H1 (cell line): Measurements from ENCODE around the gene LRCH1. TPM values are rescaled to one million over a fixed set of nuclear protein-coding genes. Genes with fewer than 3 reads are reported as not detected.

ENCODE experiments used
- CTCF ChIA-PET: fragments of 300-600 bp; sonication (Branson Sonifier 250); formaldehyde crosslinking; loops from one replicate; lab custom pipeline; 2021; ENCODE audit not compliant: partially characterized antibody; lab: Charles Lee
- POLR2A ChIA-PET: fragments of 300-600 bp; sonication (Branson Sonifier 250); formaldehyde crosslinking; loops from one replicate; lab custom pipeline; 2021; ENCODE audit warnings: inconsistent platforms; ENCODE audit not compliant: partially characterized antibody; lab: Charles Lee
- DNase-seq, 2 experiments: peaks; one replicate each; pipeline versions ENCODE4 v3.0.0 to v3.0.0-alpha.2; 2010 to 2022; ENCODE audit warnings: low spot score in 2 of 2, low read depth in 1 of 2, mixed read lengths in 1 of 2
- FAIRE-seq: peaks from 2 replicates; lab custom pipeline; 2011; peaks lifted over from hg19 to GRCh38; lab: Jason Lieb, UNC
- H2AFZ ChIP-seq: 2 replicates; pipeline ENCODE4 v1.8.1; 2012; ENCODE audit warnings: low read length, inconsistent platforms
- H2AK5ac ChIP-seq: 2 replicates; pipeline ENCODE4 v1.6.1; 2013; ENCODE audit warnings: low read depth, low read length
- H2BK120ac ChIP-seq: replicated peaks from 2 replicates; pipeline ENCODE3; 2013; ENCODE audit warnings: low read depth, low read length, inconsistent platforms
- H2BK12ac ChIP-seq: 2 replicates; pipeline ENCODE4 v1.6.1; 2013; ENCODE audit warnings: low read depth, low read length
- H2BK15ac ChIP-seq: 2 replicates; pipeline ENCODE4 v1.6.1; 2013; ENCODE audit warnings: low read length
- H2BK20ac ChIP-seq: 2 replicates; pipeline ENCODE4 v1.6.1; 2013; ENCODE audit warnings: low read length
- H2BK5ac ChIP-seq: 2 replicates; pipeline ENCODE4 v1.6.1; 2013; ENCODE audit warnings: low read depth, low read length
- H3K14ac ChIP-seq: 2 replicates; pipeline ENCODE4 v1.6.1; 2013; ENCODE audit warnings: inconsistent platforms; ENCODE audit not compliant: insufficient read length
- H3K18ac ChIP-seq: 2 replicates; pipeline ENCODE4 v1.6.1; 2013; ENCODE audit warnings: low read length; ENCODE audit errors: extremely low read depth
- H3K23ac ChIP-seq: 2 replicates; pipeline ENCODE4 v1.6.1; 2013; ENCODE audit warnings: inconsistent platforms; ENCODE audit not compliant: insufficient read length
- H3K23me2 ChIP-seq: 2 replicates; pipeline ENCODE4 v1.6.1; 2013; ENCODE audit warnings: low read depth, low read length
- H3K27ac ChIP-seq: 2 replicates; pipeline ENCODE4 v1.6.1; 2011; ENCODE audit warnings: low read depth, low read length, inconsistent platforms
- H3K27me3 ChIP-seq, 4 experiments: replicated peaks in 1 of 4; 1 replicate in 1 of 4; 2 replicates in 3 of 4; pipeline versions ENCODE4 v1.6.1 to v1.8.1; 2011 to 2013; ENCODE audit warnings: low read length in 3 of 4, mild to moderate bottlenecking in 3 of 4, inconsistent platforms in 2 of 4, mixed read lengths in 2 of 4, moderate library complexity in 1 of 4; ENCODE audit not compliant: control insufficient read depth in 3 of 4, insufficient read depth in 3 of 4; ENCODE audit errors: extremely low read depth in 1 of 4
- H3K36me3 ChIP-seq, 4 experiments: 2 replicates each; pipeline versions ENCODE4 v1.6.1 to v1.8.1; 2011 to 2013; ENCODE audit warnings: mild to moderate bottlenecking in 4 of 4, low read length in 3 of 4, moderate library complexity in 2 of 4, control low read depth in 1 of 4, inconsistent platforms in 1 of 4; ENCODE audit not compliant: insufficient read depth in 4 of 4, control insufficient read depth in 2 of 4
- H3K4ac ChIP-seq: replicated peaks from 2 replicates; pipeline ENCODE3; 2013; ENCODE audit warnings: low read length, low read depth, mixed read lengths, inconsistent platforms; ENCODE audit not compliant: insufficient read length
- H3K4me1 ChIP-seq, 4 experiments: replicated peaks in 1 of 4; 1 replicate in 1 of 4; 2 replicates in 3 of 4; pipeline versions ENCODE4 v1.6.1 to v1.8.1; 2011 to 2013; ENCODE audit warnings: low read length in 3 of 4, inconsistent platforms in 2 of 4, mixed read lengths in 1 of 4; ENCODE audit not compliant: insufficient read depth in 4 of 4, control insufficient read depth in 3 of 4
- H3K4me2 ChIP-seq, 2 experiments: 2 replicates each; pipeline versions ENCODE4 v1.6.1 to v1.8.1; 2011 to 2013; ENCODE audit warnings: low read depth in 2 of 2, low read length in 2 of 2, control low read depth in 1 of 2, inconsistent platforms in 1 of 2, mild to moderate bottlenecking in 1 of 2; ENCODE audit not compliant: insufficient read depth in 1 of 2
- H3K4me3 ChIP-seq, 4 experiments: fragments of 200-600, 300-600 bp in 1 of 4; sonication (generic), shearing (Covaris generic), sonication (Bioruptor Twin) in 1 of 4; 2 replicates each; pipeline versions ENCODE4 v1.5.1 to v1.8.1; 2011 to 2016; ENCODE audit warnings: low read length in 4 of 4, low read depth in 3 of 4, control low read depth in 2 of 4, inconsistent platforms in 2 of 4, mild to moderate bottlenecking in 2 of 4, mixed read lengths in 1 of 4, moderate library complexity in 1 of 4; ENCODE audit not compliant: insufficient read depth in 2 of 4; ENCODE audit errors: extremely low read depth in 1 of 4
- H3K56ac ChIP-seq: replicated peaks from 2 replicates; pipeline ENCODE3; 2013; ENCODE audit warnings: low read depth, mild to moderate bottlenecking, mixed read lengths, low read length, inconsistent platforms; ENCODE audit not compliant: insufficient read length
- H3K79me1 ChIP-seq: 2 replicates; pipeline ENCODE4 v1.6.1; 2013; ENCODE audit warnings: low read depth, low read length, control low read depth
- H3K79me2 ChIP-seq, 2 experiments: 2 replicates each; pipeline versions ENCODE4 v1.6.1 to v1.8.1; 2012 to 2013; ENCODE audit warnings: low read length in 2 of 2, mild to moderate bottlenecking in 2 of 2, inconsistent platforms in 1 of 2; ENCODE audit not compliant: insufficient read depth in 2 of 2, control insufficient read depth in 1 of 2
- H3K9ac ChIP-seq, 4 experiments: replicated peaks in 1 of 4; 1 replicate in 1 of 4; 2 replicates in 3 of 4; pipeline versions ENCODE4 v1.6.1 to v1.8.1; 2011 to 2013; ENCODE audit warnings: low read depth in 3 of 4, low read length in 3 of 4, control low read depth in 2 of 4, mild to moderate bottlenecking in 2 of 4, moderate library complexity in 2 of 4, inconsistent platforms in 1 of 4; ENCODE audit errors: extremely low read depth in 1 of 4
- H3K9me3 ChIP-seq, 2 experiments: 2 replicates each; pipeline versions ENCODE4 v1.6.1 to v1.8.1; 2012 to 2013; ENCODE audit warnings: mild to moderate bottlenecking in 2 of 2, moderate library complexity in 2 of 2, control low read depth in 1 of 2, inconsistent platforms in 1 of 2, low read depth in 1 of 2, low read length in 1 of 2, mixed read lengths in 1 of 2; ENCODE audit not compliant: insufficient read depth in 2 of 2
- H4K20me1 ChIP-seq, 2 experiments: replicated peaks in 1 of 2; 2 replicates each; pipeline versions ENCODE3 to v1.8.1; 2011 to 2013; ENCODE audit warnings: inconsistent platforms in 2 of 2, low read length in 2 of 2, mild to moderate bottlenecking in 1 of 2; ENCODE audit not compliant: insufficient read depth in 2 of 2, control insufficient read depth in 1 of 2
- H4K5ac ChIP-seq: 2 replicates; pipeline ENCODE4 v1.6.1; 2013; ENCODE audit warnings: low read length, low read depth, mixed read lengths, inconsistent platforms; ENCODE audit not compliant: insufficient read length
- H4K8ac ChIP-seq: 2 replicates; pipeline ENCODE4 v1.8.0; 2013; ENCODE audit warnings: mild to moderate bottlenecking, moderate library complexity, low read length, inconsistent platforms; ENCODE audit not compliant: insufficient read depth; ENCODE audit errors: extremely low read depth
- H4K91ac ChIP-seq: replicated peaks from 2 replicates; pipeline ENCODE3; 2013; ENCODE audit warnings: low read length, mixed read lengths, inconsistent platforms; ENCODE audit not compliant: insufficient read length
- CHD1 ChIP-seq: IDR thresholded peaks from 2 replicates; pipeline ENCODE4 v1.6.1; 2012; ENCODE audit warnings: low read depth, low read length, improper control_type of control experiment
- HDAC2 ChIP-seq, 2 experiments: fragments of 300-600 bp in 1 of 2; sonication (generic) in 1 of 2; IDR thresholded peaks; 2 replicates each; pipeline ENCODE4 v1.6.1; 2011 to 2012; ENCODE audit warnings: low read depth in 2 of 2, low read length in 2 of 2, mild to moderate bottlenecking in 2 of 2, moderate library complexity in 2 of 2, borderline replicate concordance in 1 of 2, inconsistent platforms in 1 of 2
- HDAC6 ChIP-seq: IDR thresholded peaks from one replicate; pipeline ENCODE4 v1.7.1; 2012; ENCODE audit warnings: low read depth, mild to moderate bottlenecking, inconsistent platforms, low read length, moderate library complexity
- NANOG ChIP-seq: IDR thresholded peaks from 2 replicates; pipeline ENCODE4 v1.6.1; 2011; ENCODE audit warnings: low read length, low read depth, mild to moderate bottlenecking, inconsistent platforms; ENCODE audit not compliant: insufficient read depth, poor library complexity, severe bottlenecking
- RNF2 ChIP-seq: fragments of 200-900, 300-1000 bp; sonication (generic); IDR thresholded peaks from 2 replicates; pipeline ENCODE4 v1.7.1; 2016; ENCODE audit warnings: borderline replicate concordance, low read depth, mild to moderate bottlenecking, antibody characterized with exemption, low read length; ENCODE audit not compliant: poor library complexity, severe bottlenecking; ENCODE audit errors: missing control alignments
- SAP30 ChIP-seq: fragments of 300-600 bp; sonication (generic); IDR thresholded peaks from 2 replicates; pipeline ENCODE4 v1.7.1; 2012; ENCODE audit warnings: low read length, moderate library complexity, mild to moderate bottlenecking, inconsistent platforms; ENCODE audit not compliant: insufficient read depth, insufficient replicate concordance
- SIRT6 ChIP-seq: IDR thresholded peaks from one replicate; pipeline ENCODE4 v1.7.1; 2012; ENCODE audit warnings: low read length, inconsistent platforms
- polyA plus RNA-seq, 7 experiments: library from polyadenylated mRNA; depleted of rRNA in 3 of 7; stranded (reverse) in 5 of 7; unstranded in 2 of 7; fragments of >200 nt in 5 of 7; fragments of 200-250 nt in 2 of 7; gene quantifications; 1 replicate in 5 of 7; 2 replicates in 1 of 7; 4 replicates in 1 of 7; pipeline versions ENCODE4 v1.2.1 to v1.2.3, GENCODE V29; 2011 to 2013; ENCODE audit warnings: missing spikeins in 2 of 7, mixed read lengths in 2 of 7
- total RNA-seq: library from RNA; stranded (reverse); fragmentation: NEBNext Ultra II Directional; extraction: Animal tissue kit (Norgen Biotek cat#: 25700); gene quantifications from 2 replicates; pipeline ENCODE4 v1.2.1, GENCODE V29; 2021

Gene LRCH1
- total and polyA plus RNA-seq, 2 of the 8 experiments (the other 6 are each of a cell fraction or from before 2014, with no cell fraction given): 3.0 to 10.1 TPM

DNA sequence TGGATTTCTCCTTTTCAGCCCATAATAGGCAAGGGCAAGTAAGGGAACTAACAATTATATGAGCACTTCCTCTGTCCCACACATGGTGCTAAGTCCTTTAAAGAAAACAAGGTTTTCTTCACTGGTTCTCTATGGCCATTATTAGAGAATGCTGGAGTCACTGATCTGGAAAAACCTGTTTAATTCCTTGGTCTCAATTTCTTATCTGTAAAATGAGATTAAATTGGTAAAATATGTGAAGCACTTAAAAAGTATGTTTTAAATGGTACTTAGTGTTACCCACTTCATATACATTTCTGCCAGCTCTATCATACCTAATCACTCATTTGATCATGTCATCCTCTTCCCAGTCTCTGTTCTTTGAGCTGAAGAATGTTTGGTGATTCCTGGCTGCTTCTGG lies 39.4 kb downstream of the LRCH1 start:
- Histone ChIP-seq H4K8ac (no peak overlapping the region), H3K36me3 (no peaks in the 10 kb centered on the region), H3K23ac (no peak overlapping the region), H4K91ac (no peak overlapping the region), H3K4ac (no peak overlapping the region), H3K18ac (no peak overlapping the region), H3K9ac (no peak overlapping the region), H2BK120ac (no peak overlapping the region), H3K4me2 (no peak overlapping the region), H2BK12ac (no peak overlapping the region), H3K4me3 (no peak overlapping the region), H3K79me2 (peaks cover 0 to 26% of the 10 kb centered on the region in 2 experiments; a peak in 2 of 4 replicates), H2BK15ac (no peak overlapping the region), H2AFZ (no peak overlapping the region), H3K27ac (no peak overlapping the region), H3K14ac (no peak overlapping the region), H3K27me3 (no peaks in the 10 kb centered on the region), H3K4me1 (peaks cover 0 to 4% (median 1%) of the 10 kb centered on the region in 4 experiments; a peak in 1 of 7 replicates), H3K79me1 (no peaks in the 10 kb centered on the region; the same call in 1 of the 2 replicates), H2AK5ac (no peak overlapping the region), H3K56ac (no peak overlapping the region), H4K5ac (no peak overlapping the region), H4K20me1 (peaks cover 0 to 3% of the 10 kb centered on the region in 2 experiments), H3K23me2 (no peaks in the 10 kb centered on the region), H3K9me3 (no peaks in the 10 kb centered on the region), H2BK5ac (no peak overlapping the region), H2BK20ac (no peak overlapping the region)
- FAIRE-seq: no peak
- ChIA-PET POLR2A (no interaction called here), CTCF (interaction anchor here (0.8 to 1.6 kb wide), 2 partner anchors 10 to 40 kb away, joined by 3 to 5 read pairs; no protein-coding TSS in a partner anchor)
- DNase-seq: no peak
- TF ChIP-seq NANOG: no peak
- no peak for TF ChIP-seq HDAC2 (IDR thresholded peaks at IDR 0.05; ENCODE audit: borderline replicate concordance in 1 of 2, low read depth in 2 of 2, low read length in 2 of 2)
- no peak for TF ChIP-seq SIRT6
- no peak for TF ChIP-seq CHD1
- TF ChIP-seq RNF2: no peak
- TF ChIP-seq SAP30: no peak
- no peak for TF ChIP-seq HDAC6
